ENCODE measurements around the gene SCGB2B2.

- TF ChIP-seq EZH2 (IDR thresholded peaks at IDR 0.05; ENCODE audit: insufficient read depth, poor library complexity, severe bottlenecking) = no peak
- no peak for TF ChIP-seq EZH2phosphoT487 (IDR thresholded peaks at IDR 0.05; ENCODE audit: insufficient read depth, low read depth)
Observed at GRCh38 chr19:34707661-34708060, 30.7 kb upstream of the SCGB2B2 start.
